OCI-LY1 (cell line): Measurements from ENCODE around the gene FMR1.

ENCODE experiments used
- H2AFZ ChIP-seq: fragments of 200-600 bp; sonication (generic), shearing (Covaris generic); 2 replicates; pipeline ENCODE4 v1.6.0; 2014; ENCODE audit warnings: antibody characterized with exemption, mild to moderate bottlenecking, low read length
- H3F3A ChIP-seq: fragments of 200-600 bp; sonication (generic), shearing (Covaris generic); 2 replicates; pipeline ENCODE4 v1.6.0; 2014; ENCODE audit warnings: mild to moderate bottlenecking, antibody characterized with exemption, low read length, moderate library complexity; ENCODE audit not compliant: insufficient read depth
- H3K27ac ChIP-seq: fragments of 200-600 bp; sonication (generic); 2 replicates; pipeline ENCODE4 v1.5.1; 2014; ENCODE audit warnings: low read length, mixed run types, mild to moderate bottlenecking, low read depth; ENCODE audit not compliant: poor library complexity, severe bottlenecking
- H3K27me3 ChIP-seq: fragments of 200-600 bp; sonication (generic); 2 replicates; pipeline ENCODE4 v1.6.0; 2014; ENCODE audit warnings: antibody characterized with exemption, mild to moderate bottlenecking, low read length, moderate library complexity; ENCODE audit not compliant: insufficient read depth
- H3K36me3 ChIP-seq: fragments of 200-600 bp; sonication (generic); 2 replicates; pipeline ENCODE4 v1.6.1; 2014; ENCODE audit warnings: mild to moderate bottlenecking, antibody characterized with exemption, low read length, moderate library complexity, mixed read lengths; ENCODE audit not compliant: insufficient read depth
- H3K4me1 ChIP-seq: fragments of 200-600 bp; sonication (generic); 2 replicates; pipeline ENCODE4 v1.5.1; 2014; ENCODE audit warnings: mild to moderate bottlenecking, low read length, moderate library complexity; ENCODE audit not compliant: insufficient read depth, severe bottlenecking
- H3K4me2 ChIP-seq: fragments of 200-600 bp; sonication (generic), shearing (Covaris generic); 2 replicates; pipeline ENCODE4 v1.6.1; 2014; ENCODE audit warnings: low read length
- H3K4me3 ChIP-seq: fragments of 200-600 bp; sonication (generic); 2 replicates; pipeline ENCODE4 v1.5.1; 2014; ENCODE audit warnings: low read length, low read depth, mild to moderate bottlenecking, mixed read lengths; ENCODE audit not compliant: poor library complexity, severe bottlenecking
- H3K79me2 ChIP-seq: fragments of 200-600 bp; shearing (Covaris generic); 2 replicates; pipeline ENCODE4 v1.6.1; 2016; ENCODE audit warnings: mixed run types, low read length, mixed read lengths; ENCODE audit not compliant: insufficient read depth
- H3K9ac ChIP-seq: fragments of 200-600 bp; sonication (generic), shearing (Covaris generic); 2 replicates; pipeline ENCODE4 v1.6.1; 2014; ENCODE audit warnings: mild to moderate bottlenecking, low read length, mixed read lengths
- H3K9me2 ChIP-seq: fragments of 200-600 bp; sonication (generic), shearing (Covaris generic); 2 replicates; pipeline ENCODE4 v1.6.1; 2014; ENCODE audit warnings: low read depth, mild to moderate bottlenecking, low read length, mixed read lengths
- H3K9me3 ChIP-seq: fragments of 200-600 bp; shearing (Covaris generic); 2 replicates; pipeline ENCODE4 v1.6.1; 2014; ENCODE audit warnings: low read length, mixed read lengths
- H4K20me1 ChIP-seq: fragments of 200-600 bp; sonication (generic), shearing (Covaris generic); 2 replicates; pipeline ENCODE4 v1.6.0; 2016; ENCODE audit warnings: mild to moderate bottlenecking, low read length; ENCODE audit not compliant: insufficient read depth
- EZH2 ChIP-seq: fragments of 200-600 bp; sonication (generic), shearing (Covaris generic); IDR thresholded peaks from 2 replicates; pipeline ENCODE4 v1.8.0; 2017; ENCODE audit warnings: borderline replicate concordance, mixed run types, mild to moderate bottlenecking, antibody characterized with exemption, low read length, moderate library complexity, mixed read lengths
- TF ChIP-seq, protein P1 (sequence below): fragments of 200-600 bp; sonication (generic), shearing (Covaris generic); IDR thresholded peaks from 2 replicates; pipeline ENCODE4 v1.5.1; 2017; ENCODE audit warnings: mild to moderate bottlenecking, antibody characterized with exemption, low read length, moderate library complexity, mixed read lengths

FMR1 gene

DNA sequence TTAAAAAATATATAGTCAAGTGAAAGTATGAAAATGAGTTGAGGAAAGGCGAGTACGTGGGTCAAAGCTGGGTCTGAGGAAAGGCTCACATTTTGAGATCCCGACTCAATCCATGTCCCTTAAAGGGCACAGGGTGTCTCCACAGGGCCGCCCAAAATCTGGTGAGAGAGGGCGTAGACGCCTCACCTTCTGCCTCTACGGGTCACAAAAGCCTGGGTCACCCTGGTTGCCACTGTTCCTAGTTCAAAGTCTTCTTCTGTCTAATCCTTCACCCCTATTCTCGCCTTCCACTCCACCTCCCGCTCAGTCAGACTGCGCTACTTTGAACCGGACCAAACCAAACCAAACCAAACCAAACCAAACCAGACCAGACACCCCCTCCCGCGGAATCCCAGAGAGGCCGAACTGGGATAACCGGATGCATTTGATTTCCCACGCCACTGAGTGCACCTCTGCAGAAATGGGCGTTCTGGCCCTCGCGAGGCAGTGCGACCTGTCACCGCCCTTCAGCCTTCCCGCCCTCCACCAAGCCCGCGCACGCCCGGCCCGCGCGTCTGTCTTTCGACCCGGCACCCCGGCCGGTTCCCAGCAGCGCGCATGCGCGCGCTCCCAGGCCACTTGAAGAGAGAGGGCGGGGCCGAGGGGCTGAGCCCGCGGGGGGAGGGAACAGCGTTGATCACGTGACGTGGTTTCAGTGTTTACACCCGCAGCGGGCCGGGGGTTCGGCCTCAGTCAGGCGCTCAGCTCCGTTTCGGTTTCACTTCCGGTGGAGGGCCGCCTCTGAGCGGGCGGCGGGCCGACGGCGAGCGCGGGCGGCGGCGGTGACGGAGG, at the start of gene FMR1:
FMR1 (plus strand) TSS at position 728 of the 831 bp plus-strand sequence. CDS start 261 bp downstream, outside the sequence.
- Histone ChIP-seq H3K27ac (peak within 1 kb of the TSS; percentile 91), H3K79me2 (peaks cover 42% of the 10 kb centered on the region), H4K20me1 (no peaks in the 10 kb centered on the region), H3K27me3 (no peaks in the 10 kb centered on the region), H3K9me2 (no peaks in the 10 kb centered on the region), H3K4me2 (peak within 1 kb of the TSS; percentile 93), H2AFZ (no peak within 1 kb of the TSS; the same call in 1 of the 2 replicates), H3K9ac (peak within 1 kb of the TSS; percentile 99), H3K4me3 (peak within 1 kb of the TSS; percentile 99), H3K4me1 (peaks cover 45% of the 10 kb centered on the region), H3K36me3 (no peaks in the 10 kb centered on the region), H3F3A (no peaks in the 10 kb centered on the region), H3K9me3 (no peaks in the 10 kb centered on the region)
- TF ChIP-seq EZH2, result no peak
- TF ChIP-seq, protein P1, sequence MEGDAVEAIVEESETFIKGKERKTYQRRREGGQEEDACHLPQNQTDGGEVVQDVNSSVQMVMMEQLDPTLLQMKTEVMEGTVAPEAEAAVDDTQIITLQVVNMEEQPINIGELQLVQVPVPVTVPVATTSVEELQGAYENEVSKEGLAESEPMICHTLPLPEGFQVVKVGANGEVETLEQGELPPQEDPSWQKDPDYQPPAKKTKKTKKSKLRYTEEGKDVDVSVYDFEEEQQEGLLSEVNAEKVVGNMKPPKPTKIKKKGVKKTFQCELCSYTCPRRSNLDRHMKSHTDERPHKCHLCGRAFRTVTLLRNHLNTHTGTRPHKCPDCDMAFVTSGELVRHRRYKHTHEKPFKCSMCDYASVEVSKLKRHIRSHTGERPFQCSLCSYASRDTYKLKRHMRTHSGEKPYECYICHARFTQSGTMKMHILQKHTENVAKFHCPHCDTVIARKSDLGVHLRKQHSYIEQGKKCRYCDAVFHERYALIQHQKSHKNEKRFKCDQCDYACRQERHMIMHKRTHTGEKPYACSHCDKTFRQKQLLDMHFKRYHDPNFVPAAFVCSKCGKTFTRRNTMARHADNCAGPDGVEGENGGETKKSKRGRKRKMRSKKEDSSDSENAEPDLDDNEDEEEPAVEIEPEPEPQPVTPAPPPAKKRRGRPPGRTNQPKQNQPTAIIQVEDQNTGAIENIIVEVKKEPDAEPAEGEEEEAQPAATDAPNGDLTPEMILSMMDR, result no peak

DNA sequence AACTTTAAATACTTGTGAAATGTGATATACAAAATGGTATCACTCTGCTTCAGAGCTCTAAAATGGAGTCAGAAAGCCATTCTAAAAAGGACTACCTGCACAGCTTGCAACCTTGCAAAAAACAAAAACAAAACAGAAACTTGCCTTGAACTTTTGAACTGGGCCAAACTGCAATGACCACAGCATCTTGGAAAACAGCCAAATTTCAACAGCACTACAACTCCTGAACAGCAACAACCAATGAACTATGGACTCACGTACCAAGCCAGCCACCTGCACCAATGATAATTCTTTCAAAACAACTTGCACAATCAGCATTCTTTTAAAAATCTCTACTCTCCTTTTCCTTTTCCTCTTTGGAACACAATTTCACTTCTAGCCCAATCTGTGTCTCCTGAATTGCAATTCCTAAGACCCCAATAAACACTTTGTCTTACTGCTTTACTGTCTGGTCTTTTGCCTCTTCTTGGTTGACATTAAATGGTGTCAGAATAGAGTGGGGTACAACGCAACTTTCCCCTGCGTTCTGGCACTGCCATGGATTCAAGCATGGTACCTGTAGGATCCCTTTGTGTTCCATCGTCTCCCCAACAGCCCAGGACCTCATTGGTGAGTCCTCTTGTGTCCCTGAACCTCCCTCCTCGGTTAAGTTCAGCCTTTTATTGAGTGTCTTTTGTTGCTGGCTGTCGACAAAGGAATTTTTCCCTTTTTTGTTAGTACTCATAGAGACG, 35.7 kb upstream of the FMR1 start:
- no peak overlapping the region for H3K4me3 ChIP-seq
- peak overlapping the region; percentile 74; the same call in 1 of the 2 replicates for H2AFZ ChIP-seq
- H3K27me3 ChIP-seq, result no peaks in the 10 kb centered on the region
- H3K79me2 ChIP-seq, result no peaks in the 10 kb centered on the region
- no peaks in the 10 kb centered on the region for H3K9me3 ChIP-seq
- H3K9me2 ChIP-seq, result no peaks in the 10 kb centered on the region
- H3K4me2 ChIP-seq, result 0 out of 2 replicates have a peak overlapping the region, but pooled peaks have one; percentile 14
- no peaks in the 10 kb centered on the region for H4K20me1 ChIP-seq
- no peaks in the 10 kb centered on the region for H3F3A ChIP-seq
- peak overlapping the region; percentile 74 for H3K27ac ChIP-seq
- peaks cover 19% of the 10 kb centered on the region for H3K4me1 ChIP-seq
- TF ChIP-seq, protein P1, result no peak
- TF ChIP-seq EZH2, result no peak
- H3K9ac ChIP-seq, result no peak overlapping the region
- H3K36me3 ChIP-seq, result no peaks in the 10 kb centered on the region

DNA sequence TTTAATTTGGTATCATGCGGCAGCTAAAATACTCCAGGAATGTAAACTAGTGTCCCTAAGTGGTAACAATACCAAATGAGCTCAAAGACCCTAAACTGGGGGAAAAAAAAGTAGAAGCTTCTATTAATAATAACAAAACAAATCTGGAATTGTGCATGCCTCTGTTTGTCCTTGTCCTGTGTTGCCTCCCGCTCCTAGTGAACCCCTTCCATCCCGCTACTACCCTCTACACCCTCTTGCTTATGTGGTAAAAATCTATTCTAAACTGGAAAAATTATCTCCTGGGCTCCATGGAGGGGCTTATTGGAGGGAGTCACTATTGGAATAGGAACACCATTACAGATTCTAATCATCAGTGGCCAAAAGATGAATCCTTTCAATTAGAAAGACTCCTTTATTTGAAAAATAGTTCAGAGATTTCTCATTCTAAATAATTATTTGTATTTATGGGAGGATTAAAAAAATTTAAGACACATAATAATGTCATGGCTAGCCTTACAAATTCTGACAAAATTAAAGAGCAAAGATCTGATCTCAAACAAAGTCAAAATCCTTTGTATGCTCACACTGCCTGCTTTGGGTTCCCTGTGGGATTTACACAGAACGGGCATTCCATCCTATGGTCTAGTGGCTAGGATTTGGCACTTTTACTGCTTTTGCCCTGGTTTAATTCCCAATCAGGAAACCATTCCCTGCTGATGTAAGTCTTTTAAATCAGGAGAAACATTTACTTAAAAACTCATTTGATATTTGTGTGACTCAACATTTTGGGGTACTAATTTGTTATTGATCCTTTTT, 34.7 kb upstream of the FMR1 start:
- H3K9me3 ChIP-seq, result no peaks in the 10 kb centered on the region
- no peak overlapping the region for H3K4me3 ChIP-seq
- H2AFZ ChIP-seq, result no peak overlapping the region
- TF ChIP-seq, protein P1, result no peak
- TF ChIP-seq EZH2, result no peak
- H3F3A ChIP-seq, result no peaks in the 10 kb centered on the region
- H4K20me1 ChIP-seq, result no peaks in the 10 kb centered on the region
- no peaks in the 10 kb centered on the region for H3K36me3 ChIP-seq
- H3K4me1 ChIP-seq, result peaks cover 19% of the 10 kb centered on the region
- no peaks in the 10 kb centered on the region for H3K9me2 ChIP-seq
- no peak overlapping the region for H3K4me2 ChIP-seq
- H3K27me3 ChIP-seq, result no peaks in the 10 kb centered on the region
- H3K79me2 ChIP-seq, result no peaks in the 10 kb centered on the region
- no peak overlapping the region for H3K27ac ChIP-seq
- H3K9ac ChIP-seq, result no peak overlapping the region
